ENCODE measurements around the gene RNF208.

Gene RNF208

GRCh38 chr9:137237759-137238726 is 16.0 kb upstream of the RNF208 start (continued):
- TF ChIP-seq PATZ1 (tag by site-specific recombination; IDR thresholded peaks at IDR 0.05) (no peak), ZNF112 (tag by site-specific recombination; IDR thresholded peaks at IDR 0.05) (no peak), ZBTB21 (tag by site-specific recombination; IDR thresholded peaks at IDR 0.05) (no peak), GLIS1 (tag by site-specific recombination; IDR thresholded peaks at IDR 0.05) (peak; percentile 97), PRDM2 (tag by site-specific recombination; IDR thresholded peaks at IDR 0.05; ENCODE audit: borderline replicate concordance) (no peak), EGR2 (tag by site-specific recombination; IDR thresholded peaks at IDR 0.05; ENCODE audit: low read depth) (0 out of 2 replicates have a peak, but pooled peaks have one; percentile 16), ZNF2 (tag by site-specific recombination; IDR thresholded peaks at IDR 0.05) (no peak), ZEB2 (tag by site-specific recombination; IDR thresholded peaks at IDR 0.05) (peak; percentile 82), ZNF416 (tag by site-specific recombination; IDR thresholded peaks at IDR 0.05) (no peak), ZNF580 (tag by site-specific recombination; IDR thresholded peaks at IDR 0.05) (no peak), ZNF596 (tag by site-specific recombination; IDR thresholded peaks at IDR 0.05) (no peak), SCRT1 (tag by site-specific recombination; IDR thresholded peaks at IDR 0.05; ENCODE audit: borderline replicate concordance) (0 out of 2 replicates have a peak, but pooled peaks have one; percentile 35), ZNF629 (tag by site-specific recombination; IDR thresholded peaks at IDR 0.05) (no peak), ZNF449 (tag by site-specific recombination; IDR thresholded peaks at IDR 0.05) (peak; percentile 81), ZNF10 (tag by site-specific recombination; IDR thresholded peaks at IDR 0.05) (no peak), KLF9 (tag by site-specific recombination; IDR thresholded peaks at IDR 0.05; ENCODE audit: low read depth) (no peak), ZNF23 (tag by site-specific recombination; IDR thresholded peaks at IDR 0.05; ENCODE audit: borderline replicate concordance) (no peak), ZNF175 (tag by site-specific recombination; IDR thresholded peaks at IDR 0.05) (no peak), ZNF138 (tag by site-specific recombination; IDR thresholded peaks at IDR 0.05; ENCODE audit: borderline replicate concordance) (no peak), ZNF292 (tag by site-specific recombination; IDR thresholded peaks at IDR 0.05; ENCODE audit: borderline replicate concordance, low read depth) (no peak), KLF7 (tag by site-specific recombination; IDR thresholded peaks at IDR 0.05; ENCODE audit: borderline replicate concordance) (no peak), KLF10 (tag by site-specific recombination; IDR thresholded peaks at IDR 0.05) (no peak), ZNF223 (tag by site-specific recombination; IDR thresholded peaks at IDR 0.05) (no peak), ZNF114 (tag by site-specific recombination; IDR thresholded peaks at IDR 0.05) (no peak)
- TF ChIP-seq, protein P1, sequence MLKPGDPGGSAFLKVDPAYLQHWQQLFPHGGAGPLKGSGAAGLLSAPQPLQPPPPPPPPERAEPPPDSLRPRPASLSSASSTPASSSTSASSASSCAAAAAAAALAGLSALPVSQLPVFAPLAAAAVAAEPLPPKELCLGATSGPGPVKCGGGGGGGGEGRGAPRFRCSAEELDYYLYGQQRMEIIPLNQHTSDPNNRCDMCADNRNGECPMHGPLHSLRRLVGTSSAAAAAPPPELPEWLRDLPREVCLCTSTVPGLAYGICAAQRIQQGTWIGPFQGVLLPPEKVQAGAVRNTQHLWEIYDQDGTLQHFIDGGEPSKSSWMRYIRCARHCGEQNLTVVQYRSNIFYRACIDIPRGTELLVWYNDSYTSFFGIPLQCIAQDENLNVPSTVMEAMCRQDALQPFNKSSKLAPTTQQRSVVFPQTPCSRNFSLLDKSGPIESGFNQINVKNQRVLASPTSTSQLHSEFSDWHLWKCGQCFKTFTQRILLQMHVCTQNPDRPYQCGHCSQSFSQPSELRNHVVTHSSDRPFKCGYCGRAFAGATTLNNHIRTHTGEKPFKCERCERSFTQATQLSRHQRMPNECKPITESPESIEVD (tag by site-specific recombination; IDR thresholded peaks at IDR 0.05): no peak

Data from HEK293 (cell line).